A673 (cell line): ENCODE data around the gene CENPU. TPM values are rescaled to one million over a fixed set of nuclear protein-coding genes. Genes with fewer than 3 reads are reported as not detected.

Source experiments
- BruUV-seq: library from RNA; stranded (reverse); fragments of 400-500 nt; replicated peaks from 2 replicates; lab custom pipeline; 2021; lab: Mats Ljungman, UMichigan
- CTCF ChIA-PET: fragments of 300-600 bp; sonication (Branson Sonifier 250); formaldehyde crosslinking; loops from one replicate; lab custom pipeline; 2022; ENCODE audit warnings: antibody characterized with exemption; lab: Charles Lee
- POLR2A ChIA-PET: fragments of 300-600 bp; sonication (Branson Sonifier 250); formaldehyde crosslinking; loops from one replicate; lab custom pipeline; 2022; ENCODE audit warnings: antibody characterized with exemption; ENCODE audit not compliant: low non-redundant PET; lab: Charles Lee
- DNase-seq: peaks from one replicate; pipeline ENCODE4 v3.0.0-alpha.2; 2015; ENCODE audit warnings: low spot score
- H3K27ac ChIP-seq: fragments of 200-600 bp; sonication (generic); 2 replicates; pipeline ENCODE4 v1.5.1; 2016; ENCODE audit warnings: mixed run types, low read depth, mild to moderate bottlenecking, mixed read lengths, antibody characterized with exemption, low read length; ENCODE audit not compliant: poor library complexity, severe bottlenecking
- H3K27me3 ChIP-seq: fragments of 200-600 bp; sonication (generic); replicated peaks from 2 replicates; pipeline ENCODE4 v1.6.1; 2017; ENCODE audit warnings: mixed run types, low read depth, mild to moderate bottlenecking, mixed read lengths, antibody characterized with exemption, low read length; ENCODE audit not compliant: insufficient read depth, poor library complexity
- H3K36me3 ChIP-seq: fragments of 200-600 bp; sonication (generic); 2 replicates; pipeline ENCODE4 v1.6.1; 2016; ENCODE audit warnings: mixed run types, mild to moderate bottlenecking, mixed read lengths, antibody characterized with exemption, low read length; ENCODE audit not compliant: insufficient read depth, poor library complexity, severe bottlenecking
- H3K4me1 ChIP-seq: fragments of 200-600 bp; sonication (generic); 2 replicates; pipeline ENCODE4 v1.6.1; 2017; ENCODE audit warnings: mixed run types, mild to moderate bottlenecking, mixed read lengths, antibody characterized with exemption, low read length; ENCODE audit not compliant: insufficient read depth, poor library complexity, severe bottlenecking
- H3K4me3 ChIP-seq: fragments of 200-600 bp; sonication (generic); 2 replicates; pipeline ENCODE4 v1.5.1; 2016; ENCODE audit warnings: low read depth, mixed run types, mild to moderate bottlenecking, mixed read lengths, low read length; ENCODE audit not compliant: poor library complexity, severe bottlenecking
- H3K9me3 ChIP-seq: fragments of 200-600 bp; sonication (generic); 2 replicates; pipeline ENCODE4 v1.6.1; 2016; ENCODE audit warnings: mixed run types, low read depth, mild to moderate bottlenecking, mixed read lengths, antibody characterized with exemption, low read length; ENCODE audit not compliant: poor library complexity, severe bottlenecking
- CTCF ChIP-seq: fragments of 300-800, 200-600 bp; sonication (generic); conservative IDR thresholded peaks from 2 replicates; pipeline ENCODE4 v1.5.1; 2017; ENCODE audit warnings: low read depth, mild to moderate bottlenecking, antibody characterized with exemption, low read length, moderate library complexity, mixed read lengths
- EZH2 ChIP-seq: fragments of 200-600 bp; sonication (generic); IDR thresholded peaks from 2 replicates; pipeline ENCODE4 v1.6.1; 2017; ENCODE audit warnings: borderline replicate concordance, low read depth, mild to moderate bottlenecking, mixed read lengths, antibody characterized with exemption, low read length; ENCODE audit not compliant: poor library complexity, severe bottlenecking
- intact Hi-C: fragments of 100-400 bp; cut with micrococcal nuclease; formaldehyde crosslinking; loops from one replicate; pipeline ENCODE4 v1.10.0; 2022; ENCODE audit not compliant: unreplicated experiment
- total RNA-seq: library from RNA; stranded (reverse); gene quantifications from 2 replicates; pipeline ENCODE4 v1.2.3, GENCODE V29; 2021

CENPU gene
- total RNA-seq, 1 experiment from 2014 or later: 87.3 TPM

GRCh38 chr4:184721254-184721653 lies 12.6 kb downstream of the CENPU start:
- CTCF ChIA-PET: no interaction called here
- Histone ChIP-seq H3K27me3 (no peaks in the 10 kb centered on the region), H3K4me3 (no peak overlapping the region), H3K36me3 (peaks cover 85% of the 10 kb centered on the region), H3K27ac (no peak overlapping the region), H3K4me1 (no peaks in the 10 kb centered on the region), H3K9me3 (no peaks in the 10 kb centered on the region)
- no peak for TF ChIP-seq EZH2
- TF ChIP-seq CTCF: no peak
- DNase-seq: no peak
- BruUV-seq: no TSS peak
- POLR2A ChIA-PET: no interaction called here
- intact Hi-C loops: no loop called here

GRCh38 chr4:184719407-184719806 lies 14.5 kb downstream of the CENPU start:
- Histone ChIP-seq H3K27ac (no peak overlapping the region), H3K36me3 (peaks cover 86% of the 10 kb centered on the region), H3K9me3 (no peaks in the 10 kb centered on the region), H3K4me1 (no peaks in the 10 kb centered on the region), H3K4me3 (no peak overlapping the region), H3K27me3 (no peaks in the 10 kb centered on the region)
- intact Hi-C loops: no loop called here
- no peak for DNase-seq
- BruUV-seq: no TSS peak
- TF ChIP-seq CTCF (no peak), EZH2 (no peak)
- POLR2A ChIA-PET: no interaction called here
- CTCF ChIA-PET: no interaction called here

- POLR2A ChIA-PET: no interaction called here
- intact Hi-C loops: no loop called here
- Histone ChIP-seq H3K36me3 (peaks cover 92% of the 10 kb centered on the region), H3K4me1 (no peaks in the 10 kb centered on the region), H3K27me3 (no peaks in the 10 kb centered on the region), H3K9me3 (no peaks in the 10 kb centered on the region), H3K4me3 (no peak overlapping the region), H3K27ac (no peak overlapping the region)
- no peak for DNase-seq
- BruUV-seq: no TSS peak
- TF ChIP-seq EZH2 (no peak), CTCF (no peak)
- CTCF ChIA-PET: no interaction called here
Observed at GRCh38 chr4:184715526-184715925, 18.4 kb downstream of the CENPU start.
